GM18520 (cell line): ENCODE measurements around the gene PSD.
"Not testable (repeated sequence)": the region's sequence is repeated elsewhere in the genome, so short reads cannot be mapped to it uniquely, and the experiment has no call there.

ENCODE experiments used
- ATAC-seq: cut with Tn5 transposase; IDR thresholded peaks from one replicate; pipeline ENCODE4 v1.9.1; 2021; ENCODE audit not compliant: unreplicated experiment

PSD gene

GRCh38 chr10:102418622-102419268, at the start of gene PSD:
Gene PSD, minus strand, starts transcription at chr10:102418785. Its CDS starts 1,747 bp downstream, at chr10:102417038.
- ATAC-seq = no peak

GRCh38 chr10:102467971-102468438, 49.4 kb upstream of the PSD start:
- no peak for ATAC-seq

GRCh38 chr10:102467318-102467717, 48.7 kb upstream of the PSD start:
- no peak for ATAC-seq

GRCh38 chr10:102465466-102465865, 46.9 kb upstream of the PSD start:
- ATAC-seq = no peak

- ATAC-seq = no peak
These were observed 45.4 kb upstream of the PSD start for GRCh38 chr10:102463983-102464382.

GRCh38 chr10:102462512-102463054, 44.0 kb upstream of the PSD start:
- no peak for ATAC-seq

GRCh38 chr10:102461187-102462054, 42.8 kb upstream of the PSD start:
- ATAC-seq = peak; percentile 90

GRCh38 chr10:102460836-102461186, 42.2 kb upstream of the PSD start:
- peak; percentile 5 for ATAC-seq

- no peak for ATAC-seq
These were observed 40.1 kb upstream of the PSD start for GRCh38 chr10:102458656-102459055.

GRCh38 chr10:102457591-102458150, 39.1 kb upstream of the PSD start:
- no peak for ATAC-seq

GRCh38 chr10:102455893-102456471, 37.4 kb upstream of the PSD start:
- ATAC-seq = no peak

GRCh38 chr10:102454662-102455487, 36.3 kb upstream of the PSD start:
- not testable (repeated sequence) for ATAC-seq

- no peak for ATAC-seq
These were observed 34.9 kb upstream of the PSD start for GRCh38 chr10:102453502-102453901.

- no peak for ATAC-seq
These were observed 34.2 kb upstream of the PSD start for GRCh38 chr10:102452672-102453340.

GRCh38 chr10:102451105-102451969, 32.8 kb upstream of the PSD start, which contains the start of gene C10orf95:
Gene C10orf95, minus strand, starts transcription at chr10:102451543. Its CDS starts 450 bp downstream, at chr10:102451093.
- no peak for ATAC-seq

- peak; percentile 74 for ATAC-seq
These were observed 32.0 kb upstream of the PSD start for GRCh38 chr10:102450374-102451104.

GRCh38 chr10:102450124-102450373, 31.5 kb upstream of the PSD start:
- no peak for ATAC-seq

GRCh38 chr10:102449321-102450123, 30.9 kb upstream of the PSD start:
- peak; percentile 37 for ATAC-seq
